Measurements from ENCODE around the gene SV2C. TPM values are rescaled to one million over a fixed set of nuclear protein-coding genes. Genes with fewer than 3 reads are reported as not detected.
A peak's percentile ranks its signal among the peaks of the same experiment; 100 is the strongest.

The SV2C gene
- total RNA-seq, 2 experiments from 2014 or later = 0.07 to 0.10 TPM

GRCh38 chr5:76111477-76112174 is 28.4 kb downstream of the SV2C start:
- H3K4me3 Mint-ChIP-seq = no peak overlapping the region
- no peak for DNase-seq
- H3K9me3 Mint-ChIP-seq = no peaks in the 10 kb centered on the region
- ChIA-PET CTCF (interaction anchor here (1.4 kb wide), 1 partner anchor 14 kb away, joined by 3 read pairs; no protein-coding TSS in a partner anchor), POLR2A (no interaction called here)
- H3K27ac Mint-ChIP-seq = no peak overlapping the region
- H3K36me3 Mint-ChIP-seq (ENCODE audit: low read depth) = no peaks in the 10 kb centered on the region
- peaks cover 1% of the 10 kb centered on the region for H3K4me1 Mint-ChIP-seq
- H3K27me3 Mint-ChIP-seq = peaks cover 43% of the 10 kb centered on the region

- no peaks in the 10 kb centered on the region for H3K36me3 Mint-ChIP-seq (ENCODE audit: low read depth)
- H3K4me3 Mint-ChIP-seq = no peak overlapping the region
- no peak for DNase-seq
- H3K4me1 Mint-ChIP-seq = no peaks in the 10 kb centered on the region
- ChIA-PET CTCF (no interaction called here), POLR2A (no interaction called here)
- H3K9me3 Mint-ChIP-seq = no peaks in the 10 kb centered on the region
- H3K27ac Mint-ChIP-seq = no peak overlapping the region
- H3K27me3 Mint-ChIP-seq = peaks cover 46% of the 10 kb centered on the region
Observed at GRCh38 chr5:76113103-76113502, 29.9 kb downstream of the SV2C start.

- H3K4me1 Mint-ChIP-seq = no peaks in the 10 kb centered on the region
- ChIA-PET CTCF (no interaction called here), POLR2A (no interaction called here)
- no peak overlapping the region for H3K27ac Mint-ChIP-seq
- H3K4me3 Mint-ChIP-seq = no peak overlapping the region
- no peaks in the 10 kb centered on the region for H3K9me3 Mint-ChIP-seq
- H3K27me3 Mint-ChIP-seq = peaks cover 47% of the 10 kb centered on the region
- no peak for DNase-seq
- no peaks in the 10 kb centered on the region for H3K36me3 Mint-ChIP-seq (ENCODE audit: low read depth)
Observed at GRCh38 chr5:76114179-76114851, 31.1 kb downstream of the SV2C start.

- Mint-ChIP-seq H3K4me1 (no peaks in the 10 kb centered on the region), H3K9me3 (no peaks in the 10 kb centered on the region)
- CTCF ChIA-PET = no interaction called here
Observed at GRCh38 chr5:76125346-76125745, 42.2 kb downstream of the SV2C start.

GRCh38 chr5:76125888-76126287 is 42.7 kb downstream of the SV2C start:
- CTCF ChIA-PET = no interaction called here
- H3K27me3 Mint-ChIP-seq = peaks cover 12% of the 10 kb centered on the region

More at GRCh38 chr5:76125346-76125745, 42.2 kb downstream of the SV2C start:
- Mint-ChIP-seq H3K27ac (no peak overlapping the region), H3K4me3 (no peak overlapping the region), H3K36me3 (ENCODE audit: low read depth) (no peaks in the 10 kb centered on the region), H3K27me3 (peaks cover 12% of the 10 kb centered on the region)
- no peak for DNase-seq
- POLR2A ChIA-PET = no interaction called here

GRCh38 chr5:76134003-76134402 is 50.8 kb downstream of the SV2C start:
- Mint-ChIP-seq H3K27me3 (peaks cover 40% of the 10 kb centered on the region), H3K36me3 (ENCODE audit: low read depth) (no peaks in the 10 kb centered on the region), H3K9me3 (no peaks in the 10 kb centered on the region), H3K4me1 (no peaks in the 10 kb centered on the region), H3K27ac (no peak overlapping the region), H3K4me3 (no peak overlapping the region)
- ChIA-PET CTCF (no interaction called here), POLR2A (no interaction called here)
- DNase-seq = no peak

More at GRCh38 chr5:76125888-76126287, 42.7 kb downstream of the SV2C start:
- no peaks in the 10 kb centered on the region for H3K9me3 Mint-ChIP-seq
- POLR2A ChIA-PET = no interaction called here
- H3K4me3 Mint-ChIP-seq = no peak overlapping the region
- no peaks in the 10 kb centered on the region for H3K4me1 Mint-ChIP-seq
- no peak for DNase-seq
- H3K27ac Mint-ChIP-seq = no peak overlapping the region
- no peaks in the 10 kb centered on the region for H3K36me3 Mint-ChIP-seq (ENCODE audit: low read depth)

- no peak for DNase-seq
- no peaks in the 10 kb centered on the region for H3K9me3 Mint-ChIP-seq
- no peaks in the 10 kb centered on the region for H3K4me1 Mint-ChIP-seq
- no peak overlapping the region for H3K27ac Mint-ChIP-seq
- CTCF ChIA-PET = no interaction called here
- POLR2A ChIA-PET = no interaction called here
- peaks cover 44% of the 10 kb centered on the region for H3K27me3 Mint-ChIP-seq
- H3K36me3 Mint-ChIP-seq (ENCODE audit: low read depth) = no peaks in the 10 kb centered on the region
- no peak overlapping the region for H3K4me3 Mint-ChIP-seq
Observed at GRCh38 chr5:76134646-76135045, 51.5 kb downstream of the SV2C start.

- Mint-ChIP-seq H3K4me1 (no peaks in the 10 kb centered on the region), H3K9me3 (no peaks in the 10 kb centered on the region), H3K36me3 (ENCODE audit: low read depth) (no peaks in the 10 kb centered on the region), H3K27ac (no peak overlapping the region), H3K27me3 (peaks cover 38% of the 10 kb centered on the region), H3K4me3 (no peak overlapping the region)
- ChIA-PET POLR2A (no interaction called here), CTCF (no interaction called here)
- no peak for DNase-seq
Observed at GRCh38 chr5:76137887-76138542, 54.8 kb downstream of the SV2C start.

GRCh38 chr5:76143884-76144283 is 60.7 kb downstream of the SV2C start:
- H3K4me1 Mint-ChIP-seq = no peaks in the 10 kb centered on the region
- no peak overlapping the region for H3K4me3 Mint-ChIP-seq
- no peak for DNase-seq
- ChIA-PET POLR2A (no interaction called here), CTCF (no interaction called here)
- H3K27ac Mint-ChIP-seq = no peak overlapping the region
- peaks cover 8% of the 10 kb centered on the region for H3K27me3 Mint-ChIP-seq
- H3K36me3 Mint-ChIP-seq (ENCODE audit: low read depth) = no peaks in the 10 kb centered on the region
- no peaks in the 10 kb centered on the region for H3K9me3 Mint-ChIP-seq

GRCh38 chr5:76144513-76145274 is 61.5 kb downstream of the SV2C start:
- H3K27me3 Mint-ChIP-seq = peaks cover 4% of the 10 kb centered on the region
- H3K27ac Mint-ChIP-seq = no peak overlapping the region
- POLR2A ChIA-PET = no interaction called here
- H3K9me3 Mint-ChIP-seq = no peaks in the 10 kb centered on the region
- no peak overlapping the region for H3K4me3 Mint-ChIP-seq
- CTCF ChIA-PET = interaction anchor here (0.6 to 0.7 kb wide), 2 partner anchors 31 to 625 kb away, joined by 3 read pairs; no protein-coding TSS in a partner anchor
- no peaks in the 10 kb centered on the region for H3K4me1 Mint-ChIP-seq
- no peak for DNase-seq
- H3K36me3 Mint-ChIP-seq (ENCODE audit: low read depth) = no peaks in the 10 kb centered on the region

GRCh38 chr5:76145945-76146344 is 62.8 kb downstream of the SV2C start:
- DNase-seq = peak; percentile 14
- Mint-ChIP-seq H3K9me3 (no peaks in the 10 kb centered on the region), H3K27ac (no peak overlapping the region), H3K4me3 (no peak overlapping the region), H3K36me3 (ENCODE audit: low read depth) (no peaks in the 10 kb centered on the region), H3K27me3 (peaks cover 2% of the 10 kb centered on the region), H3K4me1 (no peaks in the 10 kb centered on the region)
- CTCF ChIA-PET = interaction anchor here (0.6 to 1.4 kb wide), 3 partner anchors 18 to 60 kb away, joined by 3 to 4 read pairs (median 4); no protein-coding TSS in a partner anchor
- POLR2A ChIA-PET = no interaction called here

- Mint-ChIP-seq H3K4me1 (no peaks in the 10 kb centered on the region), H3K27me3 (peaks cover 16% of the 10 kb centered on the region), H3K27ac (no peak overlapping the region), H3K9me3 (no peaks in the 10 kb centered on the region), H3K36me3 (ENCODE audit: low read depth) (no peaks in the 10 kb centered on the region), H3K4me3 (no peak overlapping the region)
- DNase-seq = no peak
- ChIA-PET CTCF (no interaction called here), POLR2A (no interaction called here)
Observed at GRCh38 chr5:76149636-76150035, 66.5 kb downstream of the SV2C start.

GRCh38 chr5:76152161-76152560 is 69.0 kb downstream of the SV2C start:
- peaks cover 26% of the 10 kb centered on the region for H3K27me3 Mint-ChIP-seq
- DNase-seq = no peak
- H3K4me1 Mint-ChIP-seq = no peaks in the 10 kb centered on the region
- H3K4me3 Mint-ChIP-seq = no peak overlapping the region
- no peaks in the 10 kb centered on the region for H3K36me3 Mint-ChIP-seq (ENCODE audit: low read depth)
- CTCF ChIA-PET = interaction anchor here (1.2 kb wide), 1 partner anchor 23 kb away, joined by 3 read pairs; no protein-coding TSS in a partner anchor
- H3K27ac Mint-ChIP-seq = no peak overlapping the region
- no peaks in the 10 kb centered on the region for H3K9me3 Mint-ChIP-seq
- POLR2A ChIA-PET = no interaction called here
